SU-DHL-6 (cell line): ENCODE results near the gene FNDC4.

Experiments used
- H2AFZ ChIP-seq: fragments of 200-600 bp; sonication (generic); 2 replicates; pipeline ENCODE4 v1.6.1; 2014; ENCODE audit warnings: low read depth, mild to moderate bottlenecking, moderate library complexity, mixed read lengths, antibody characterized with exemption, low read length; ENCODE audit not compliant: severe bottlenecking
- H3F3A ChIP-seq: fragments of 200-600 bp; shearing (Covaris generic); 2 replicates; pipeline ENCODE4 v1.6.0; 2016; ENCODE audit warnings: antibody characterized with exemption, mild to moderate bottlenecking; ENCODE audit not compliant: insufficient read depth
- H3K27ac ChIP-seq: fragments of 200-600 bp; sonication (generic); 2 replicates; pipeline ENCODE4 v1.5.1; 2016; ENCODE audit warnings: low read depth, mild to moderate bottlenecking, low read length, moderate library complexity, mixed read lengths
- H3K27me3 ChIP-seq: fragments of 200-600 bp; sonication (generic), shearing (Covaris generic); 2 replicates; pipeline ENCODE4 v1.6.0; 2014; ENCODE audit warnings: mild to moderate bottlenecking, low read length
- H3K36me3 ChIP-seq: fragments of 200-600 bp; sonication (generic); 2 replicates; pipeline ENCODE4 v1.6.1; 2014; ENCODE audit warnings: mild to moderate bottlenecking, low read length, mixed read lengths
- H3K4me2 ChIP-seq: fragments of 300-600, 200-600 bp; shearing (Covaris generic), sonication (generic); 2 replicates; pipeline ENCODE4 v1.6.0; 2014; ENCODE audit warnings: low read length, low read depth, mild to moderate bottlenecking; ENCODE audit not compliant: poor library complexity, severe bottlenecking
- H3K4me3 ChIP-seq: fragments of 200-600 bp; sonication (generic); 2 replicates; pipeline ENCODE4 v1.5.1; 2014; ENCODE audit warnings: antibody characterized with exemption, low read length, mild to moderate bottlenecking, mixed read lengths; ENCODE audit not compliant: insufficient read depth, poor library complexity, severe bottlenecking
- H3K79me2 ChIP-seq: fragments of 200-600 bp; sonication (generic); 2 replicates; pipeline ENCODE4 v1.6.1; 2014; ENCODE audit warnings: mild to moderate bottlenecking, low read length, moderate library complexity; ENCODE audit not compliant: insufficient read depth
- H3K9ac ChIP-seq: fragments of 200-600 bp; sonication (generic); 2 replicates; pipeline ENCODE4 v1.7.0; 2014; ENCODE audit warnings: mild to moderate bottlenecking, low read length
- H3K9me2 ChIP-seq: fragments of 200-600 bp; sonication (generic); replicated peaks from 2 replicates; pipeline ENCODE4 v1.6.1; 2014; ENCODE audit warnings: low read length; ENCODE audit not compliant: insufficient read depth
- H3K9me3 ChIP-seq: fragments of 200-600 bp; sonication (generic); 2 replicates; pipeline ENCODE4 v1.6.1; 2014; ENCODE audit warnings: low read length, mixed read lengths; ENCODE audit not compliant: insufficient read depth
- H4K20me1 ChIP-seq: fragments of 200-600 bp; sonication (generic); 2 replicates; pipeline ENCODE4 v1.6.1; 2014; ENCODE audit warnings: low read depth, mild to moderate bottlenecking, antibody characterized with exemption, low read length, moderate library complexity, mixed read lengths
- CTCF ChIP-seq: fragments of 200-600 bp; sonication (generic); IDR thresholded peaks from one replicate; pipeline ENCODE4 v1.5.1; 2017; ENCODE audit warnings: antibody characterized with exemption, mild to moderate bottlenecking, low read length, moderate library complexity; ENCODE audit not compliant: insufficient read depth, poor library complexity, severe bottlenecking
- EZH2phosphoT487 ChIP-seq: fragments of 200-600 bp; sonication (generic), shearing (Covaris generic); conservative IDR thresholded peaks from 2 replicates; pipeline ENCODE4 v1.6.1; 2018; ENCODE audit warnings: mild to moderate bottlenecking, antibody characterized with exemption, low read length, moderate library complexity, mixed read lengths

FNDC4 gene

GRCh38 chr2:27489498-27490397, 5.3 kb downstream of the FNDC4 start, which contains the start of gene IFT172:
Gene IFT172, minus strand, starts transcription at chr2:27489743. Its CDS starts 90 bp downstream, at chr2:27489653.
- Histone ChIP-seq H3K9me3 (no peaks in the 10 kb centered on the region), H4K20me1 (no peaks in the 10 kb centered on the region), H3K9me2 (no peaks in the 10 kb centered on the region), H2AFZ (peak within 1 kb of the TSS; percentile 78), H3K27me3 (no peaks in the 10 kb centered on the region), H3K9ac (peak within 1 kb of the TSS; percentile 47), H3K4me2 (peak within 1 kb of the TSS; percentile 87), H3K4me3 (peak within 1 kb of the TSS; percentile 67), H3K27ac (no peak within 1 kb of the TSS), H3F3A (peaks cover 4% of the 10 kb centered on the region; the same call in 1 of the 2 replicates), H3K36me3 (no peaks in the 10 kb centered on the region), H3K79me2 (no peaks in the 10 kb centered on the region)
- TF ChIP-seq CTCF (no peak), EZH2phosphoT487 (no peak)

GRCh38 chr2:27489118-27489497, 5.9 kb downstream of the FNDC4 start:
- no peak for TF ChIP-seq EZH2phosphoT487
- no peak for TF ChIP-seq CTCF

GRCh38 chr2:27485496-27485895, 9.5 kb downstream of the FNDC4 start:
- no peak overlapping the region for H3K4me2 ChIP-seq
- H3K4me3 ChIP-seq, result no peak overlapping the region
- H3K27ac ChIP-seq, result no peak overlapping the region
- no peaks in the 10 kb centered on the region for H3K36me3 ChIP-seq
- no peak overlapping the region for H2AFZ ChIP-seq
- no peaks in the 10 kb centered on the region for H4K20me1 ChIP-seq
- H3K79me2 ChIP-seq, result no peaks in the 10 kb centered on the region
- TF ChIP-seq CTCF, result no peak
- no peak for TF ChIP-seq EZH2phosphoT487
- H3K9ac ChIP-seq, result no peak overlapping the region
- no peaks in the 10 kb centered on the region for H3F3A ChIP-seq
- H3K9me2 ChIP-seq, result no peaks in the 10 kb centered on the region
- H3K27me3 ChIP-seq, result no peaks in the 10 kb centered on the region
- no peaks in the 10 kb centered on the region for H3K9me3 ChIP-seq

More at GRCh38 chr2:27489118-27489497, 5.9 kb downstream of the FNDC4 start:
- peaks cover 4% of the 10 kb centered on the region; the same call in 1 of the 2 replicates for H3F3A ChIP-seq
- no peaks in the 10 kb centered on the region for H3K79me2 ChIP-seq
- no peaks in the 10 kb centered on the region for H4K20me1 ChIP-seq
- H3K9me3 ChIP-seq, result no peaks in the 10 kb centered on the region
- no peak overlapping the region for H3K27ac ChIP-seq
- H3K4me3 ChIP-seq, result peak overlapping the region; percentile 67
- H3K9ac ChIP-seq, result peak overlapping the region; percentile 47
- H3K36me3 ChIP-seq, result no peaks in the 10 kb centered on the region
- H3K4me2 ChIP-seq, result peak overlapping the region; percentile 87
- H3K27me3 ChIP-seq, result no peaks in the 10 kb centered on the region
- no peaks in the 10 kb centered on the region for H3K9me2 ChIP-seq
- peak overlapping the region; percentile 71 for H2AFZ ChIP-seq
